GM21528 (cell line): Measurements from ENCODE around the gene TNFSF15.
A peak's percentile ranks its signal among the peaks of the same experiment; 100 is the strongest.

Experiments used
- ATAC-seq: cut with Tn5 transposase; IDR thresholded peaks from one replicate; pipeline ENCODE4 v1.9.1; 2021; ENCODE audit warnings: mild to moderate bottlenecking, moderate library complexity; ENCODE audit not compliant: unreplicated experiment, low FRiP score

The TNFSF15 gene

DNA sequence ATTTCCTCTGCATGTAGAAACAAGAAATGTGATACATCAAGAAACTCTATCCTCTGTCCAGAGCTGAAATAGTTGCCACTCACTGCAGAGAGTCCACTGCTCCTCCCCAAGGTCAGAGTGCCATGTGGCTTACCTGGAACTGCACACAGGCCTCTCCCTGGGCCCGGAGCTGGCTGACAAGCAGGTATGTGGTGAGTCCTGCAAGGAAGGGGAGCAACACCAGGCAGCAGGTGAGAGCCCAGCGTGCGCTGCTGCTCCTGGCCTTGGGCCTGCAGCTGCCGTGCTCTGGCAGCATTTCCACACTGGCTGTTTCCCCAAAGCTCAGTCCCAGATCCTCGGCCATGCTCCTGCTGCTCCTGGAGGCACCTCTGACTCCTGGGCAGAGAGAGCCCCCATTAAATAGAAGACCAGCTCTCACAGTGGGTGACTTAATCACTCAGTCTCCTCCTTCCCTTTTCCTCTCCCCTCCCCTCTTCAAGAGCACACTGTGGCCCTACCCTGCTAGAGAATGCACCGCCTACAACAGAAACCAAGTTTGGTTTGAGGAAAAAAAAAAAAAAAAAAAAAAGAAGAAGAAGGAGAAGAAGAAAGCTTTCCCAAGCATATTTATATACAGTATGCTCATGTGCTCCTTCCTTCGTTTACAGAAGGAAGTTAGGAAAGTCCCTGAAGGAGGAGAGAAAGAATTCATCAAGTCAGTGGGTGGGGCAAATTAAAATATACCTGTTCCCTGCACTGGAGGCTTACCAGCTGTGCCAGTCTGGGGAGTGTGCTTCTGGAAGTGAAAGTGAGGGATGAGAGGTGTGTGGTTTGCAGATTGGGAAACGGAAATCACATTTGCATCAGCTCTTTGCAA lies at the start of gene TNFSF15:
Gene TNFSF15, minus strand, starts transcription at position 370 of the 856 bp plus-strand sequence. Its CDS starts 27 bp downstream, at position 343.
- peak; percentile 98 for ATAC-seq

DNA sequence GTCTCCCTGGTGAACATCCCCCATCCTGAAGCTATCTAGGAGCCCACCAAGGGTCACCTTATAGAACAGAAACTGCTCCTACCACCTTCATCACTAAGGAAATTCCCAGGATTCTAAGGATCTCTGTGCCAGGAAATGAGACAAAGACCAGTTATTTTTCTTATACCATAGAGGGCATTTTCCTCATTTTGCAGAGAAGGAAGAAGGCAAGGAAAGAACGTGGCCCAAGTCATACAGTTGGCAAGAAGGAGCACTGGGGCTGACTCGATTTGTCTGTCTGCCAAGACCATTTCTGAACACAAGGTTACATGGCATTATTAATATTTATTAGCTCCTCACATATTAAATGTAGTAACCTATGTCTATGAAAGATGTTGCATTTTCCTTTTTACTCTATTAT lies 49.6 kb upstream of the TNFSF15 start:
- ATAC-seq, result no peak

DNA sequence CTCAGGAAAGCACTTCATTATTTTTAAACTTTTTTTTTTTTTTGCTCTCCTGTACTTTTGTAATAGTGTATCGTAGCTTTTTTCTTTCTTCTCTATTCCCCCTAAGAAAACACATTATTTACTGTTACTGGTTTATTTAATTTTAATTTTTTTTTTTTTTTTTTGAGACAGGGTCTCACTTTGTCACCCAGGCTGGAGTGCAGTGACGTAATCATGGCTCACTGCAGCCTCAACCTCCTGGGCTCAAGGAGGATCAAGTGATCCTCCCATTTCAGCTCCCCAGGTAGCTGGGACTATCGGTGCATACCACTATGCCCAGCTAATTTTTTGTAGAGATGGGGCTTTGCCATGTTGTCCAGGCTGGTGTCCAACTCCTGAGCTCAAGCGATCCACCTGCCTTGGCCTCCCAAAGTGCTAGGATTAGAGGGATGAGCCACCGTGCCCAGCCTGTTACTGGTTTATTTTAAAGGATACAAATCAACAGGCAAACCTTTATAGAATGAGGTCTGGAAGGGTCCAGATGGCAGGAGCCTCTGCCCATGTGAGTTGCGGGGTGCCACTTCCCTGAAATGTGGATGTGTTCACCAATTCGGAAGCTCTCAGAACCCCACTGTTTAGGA lies 49.0 kb upstream of the TNFSF15 start:
- ATAC-seq, result no peak

DNA sequence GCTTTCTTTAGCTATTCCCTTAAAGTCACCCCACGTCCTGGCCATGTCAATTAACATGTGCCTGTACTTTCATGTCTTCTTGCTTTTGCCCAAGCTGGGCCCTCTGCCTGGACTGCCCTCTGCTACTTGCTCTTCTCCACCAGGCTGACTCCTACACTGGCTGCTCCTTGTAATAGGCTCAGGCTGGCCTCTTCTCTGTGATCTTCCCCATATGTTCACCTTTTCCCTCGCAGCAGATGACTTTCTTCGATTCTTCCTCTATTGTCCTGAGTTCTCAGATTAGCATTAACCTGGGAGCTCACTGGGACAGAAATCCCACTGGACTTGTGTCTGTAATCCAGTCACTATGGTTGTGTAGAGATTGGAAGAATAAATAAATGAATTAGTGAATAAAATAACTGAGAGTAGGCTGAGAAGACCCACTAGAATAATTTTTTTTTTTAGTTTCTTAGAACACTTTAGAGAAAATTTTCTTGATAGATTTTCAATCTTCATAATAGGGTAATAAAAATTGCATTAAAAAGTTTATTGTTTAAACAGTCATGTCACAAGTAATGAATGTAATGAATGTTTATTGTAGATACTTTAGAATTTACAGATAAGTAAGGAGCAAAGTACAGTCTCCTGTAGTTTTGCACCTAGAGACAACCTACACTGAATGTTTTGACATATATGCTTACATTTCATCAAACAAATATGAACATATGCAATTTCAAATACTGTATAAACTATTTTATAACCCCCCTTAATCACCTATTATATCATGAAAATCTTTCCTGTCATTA lies 47.4 kb upstream of the TNFSF15 start:
- no peak for ATAC-seq

DNA sequence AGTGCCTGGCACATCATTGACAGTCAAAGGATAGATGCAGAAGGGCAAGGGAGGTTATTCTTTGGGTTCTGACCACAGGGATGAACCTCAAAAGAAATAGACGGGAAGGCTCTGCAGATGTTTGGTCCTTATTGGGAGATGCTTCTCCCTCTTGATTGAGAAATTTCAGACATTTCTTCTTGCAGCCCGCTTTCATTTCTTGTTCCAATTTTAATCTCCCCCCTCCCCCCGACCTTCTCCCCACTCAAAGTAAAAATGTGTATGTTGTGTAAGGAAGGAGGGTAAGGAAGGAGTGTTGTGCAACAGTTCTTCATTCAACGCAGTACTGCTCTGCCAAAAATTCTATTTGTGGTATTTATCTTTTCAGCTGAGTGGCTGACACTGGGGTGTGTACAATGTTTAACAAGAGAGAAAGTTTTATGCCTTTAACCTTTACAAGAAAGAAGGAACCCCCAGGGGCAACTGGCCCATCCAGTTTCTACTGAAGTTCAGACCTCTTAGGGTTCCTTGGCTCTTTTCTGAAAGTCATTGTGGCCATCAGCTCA lies 46.3 kb upstream of the TNFSF15 start:
- no peak for ATAC-seq

DNA sequence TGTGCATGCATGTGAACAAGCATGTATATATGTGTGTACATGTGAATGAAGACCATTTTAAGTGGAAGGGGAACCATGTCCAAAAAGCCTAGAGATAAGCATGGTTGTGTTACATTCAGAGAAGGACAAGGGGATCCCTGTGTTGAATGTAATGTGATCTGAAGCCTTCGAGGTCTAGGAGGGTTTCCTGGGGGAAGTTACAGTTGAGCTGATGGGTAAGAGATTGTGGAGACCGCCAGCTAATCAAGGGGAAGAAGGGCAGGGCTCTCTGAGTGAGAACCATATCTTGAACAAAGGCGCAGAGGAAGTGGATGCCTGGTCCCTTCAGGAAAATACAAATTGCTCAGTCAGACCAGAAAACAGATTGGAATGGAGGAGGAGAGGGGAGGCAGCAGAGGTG lies 45.5 kb upstream of the TNFSF15 start:
- ATAC-seq, result no peak

DNA sequence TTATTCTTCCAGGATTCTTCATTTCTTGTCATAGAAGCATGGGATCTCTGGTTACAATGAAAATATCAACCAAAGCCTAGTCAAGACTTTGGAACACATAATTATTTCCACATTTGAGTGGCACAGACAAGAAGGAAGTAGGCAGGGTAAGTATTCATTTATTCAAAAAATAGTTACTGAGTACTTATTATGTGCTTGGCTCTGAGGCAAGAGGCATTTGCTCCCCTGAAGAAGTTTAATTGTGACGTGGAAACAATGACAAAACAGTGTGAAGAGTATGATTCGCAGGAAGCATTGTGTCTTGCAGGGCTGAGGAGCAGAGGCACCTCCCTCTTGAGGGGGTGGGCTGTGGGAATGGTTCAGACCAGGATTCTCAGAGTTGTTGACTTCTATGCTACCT lies 45.0 kb upstream of the TNFSF15 start:
- ATAC-seq, result no peak

DNA sequence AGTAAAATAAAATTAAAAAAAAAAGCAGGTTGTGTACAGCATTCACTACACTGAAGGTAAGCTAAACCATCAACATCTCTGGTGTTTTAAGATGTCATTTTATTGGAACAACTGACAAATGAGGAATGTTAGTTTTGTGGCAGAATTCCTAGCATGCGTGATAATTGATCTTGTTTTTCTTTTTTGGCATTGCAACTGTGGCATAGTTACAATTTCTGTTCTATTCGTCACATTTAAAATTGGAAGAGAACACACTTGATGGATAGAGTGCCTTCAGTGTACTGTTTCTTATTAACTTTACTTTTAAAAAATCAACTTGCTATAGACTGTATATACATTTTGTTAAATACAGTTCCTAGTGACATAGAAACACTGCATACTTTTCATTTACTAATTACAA lies 43.6 kb upstream of the TNFSF15 start:
- ATAC-seq, result no peak

DNA sequence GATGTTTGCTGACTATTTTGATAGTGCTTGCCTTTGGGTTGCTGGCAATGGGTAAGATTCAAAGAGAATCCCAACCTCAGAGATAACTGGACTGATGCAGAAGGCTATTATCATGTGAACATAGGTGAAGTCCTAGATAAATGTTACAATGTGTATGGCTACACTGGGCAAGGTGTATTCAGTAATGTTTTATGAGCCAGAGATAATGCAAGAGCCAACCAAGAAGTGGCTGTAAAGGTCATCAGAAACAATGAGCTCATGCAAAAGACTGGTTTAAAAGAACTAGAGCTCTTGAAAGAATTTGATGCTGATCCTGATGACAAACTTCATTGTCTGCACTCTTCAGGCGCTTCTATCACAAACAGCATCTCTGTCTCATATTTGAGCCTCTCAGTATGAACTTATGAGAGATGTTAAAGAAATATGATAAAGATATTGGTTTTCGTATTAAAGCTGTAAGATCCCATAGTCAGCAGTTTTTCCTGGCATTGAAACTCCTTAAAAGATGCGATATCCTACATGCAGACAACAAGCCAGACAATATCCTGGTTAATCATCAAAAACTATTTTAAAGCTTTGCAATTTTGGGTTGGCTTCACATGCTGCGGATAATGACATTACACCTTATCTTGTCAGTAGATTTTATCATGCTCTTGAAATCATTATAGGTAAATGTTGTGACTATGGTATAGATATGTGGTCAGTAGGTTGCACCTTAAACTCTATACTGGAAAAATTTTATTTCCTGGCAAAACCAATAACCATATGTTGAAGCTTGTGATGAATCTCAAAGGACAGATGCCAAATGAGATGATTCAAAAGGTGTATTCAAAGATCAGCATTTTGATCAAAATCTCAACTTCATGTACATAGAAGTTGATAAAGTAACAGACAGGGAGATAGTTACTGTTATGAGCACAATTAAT lies 41.9 kb upstream of the TNFSF15 start:
- ATAC-seq, result no peak

DNA sequence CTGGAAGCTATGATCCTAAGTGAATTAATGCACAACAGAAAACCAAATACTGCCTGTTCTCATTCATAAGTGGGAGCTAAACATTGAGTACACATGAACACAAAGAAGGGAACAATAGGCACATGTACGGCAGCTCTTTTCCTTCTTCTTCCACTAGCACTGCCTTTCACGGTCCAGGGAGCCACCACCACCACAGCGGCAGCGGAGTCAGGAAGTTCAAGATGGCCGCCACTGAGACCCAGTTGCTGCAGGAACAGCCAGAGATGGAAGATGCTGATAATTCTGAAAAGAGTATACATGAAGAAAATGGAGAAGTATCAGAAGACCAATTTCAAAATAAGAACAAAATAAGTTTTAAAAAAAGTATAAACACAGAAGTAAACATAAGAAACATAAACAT lies 39.5 kb upstream of the TNFSF15 start:
- ATAC-seq, result no peak

DNA sequence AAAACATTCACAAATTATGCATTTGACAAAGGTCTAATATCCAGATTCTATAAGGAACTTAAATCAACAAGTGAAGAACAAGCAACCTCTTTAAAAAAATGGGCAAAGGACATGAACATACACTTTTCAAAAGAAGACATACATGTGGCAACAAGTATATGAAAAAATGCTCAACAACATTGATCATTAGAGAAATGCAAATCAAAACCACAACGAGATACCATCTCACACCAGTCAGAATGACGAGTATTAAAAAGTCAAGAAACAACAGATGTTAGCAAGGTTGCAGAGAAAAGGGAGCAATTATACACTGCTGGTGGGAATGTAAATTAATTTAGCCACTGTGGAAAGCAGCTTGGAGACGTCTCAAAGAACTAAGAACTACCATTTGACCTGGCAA lies 38.9 kb upstream of the TNFSF15 start:
- ATAC-seq, result no peak

DNA sequence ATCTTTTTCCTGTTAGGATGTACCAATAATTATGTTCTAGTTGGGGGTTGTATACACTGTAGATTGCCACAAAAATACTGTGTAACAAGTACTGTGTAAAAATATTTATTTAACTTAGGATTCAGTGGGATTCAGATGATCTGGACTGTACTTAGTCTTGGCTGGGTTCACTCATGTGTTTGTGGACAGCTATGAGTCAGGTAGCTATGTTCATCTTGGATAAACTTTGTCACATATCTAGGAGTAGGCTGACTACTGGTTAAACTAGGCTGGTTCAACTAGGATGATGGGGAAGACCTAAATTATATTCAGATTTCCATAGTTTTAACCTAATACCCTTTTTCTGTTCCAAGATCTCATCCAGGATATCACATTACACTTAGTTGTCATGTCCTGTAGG lies 32.1 kb upstream of the TNFSF15 start:
- no peak for ATAC-seq

DNA sequence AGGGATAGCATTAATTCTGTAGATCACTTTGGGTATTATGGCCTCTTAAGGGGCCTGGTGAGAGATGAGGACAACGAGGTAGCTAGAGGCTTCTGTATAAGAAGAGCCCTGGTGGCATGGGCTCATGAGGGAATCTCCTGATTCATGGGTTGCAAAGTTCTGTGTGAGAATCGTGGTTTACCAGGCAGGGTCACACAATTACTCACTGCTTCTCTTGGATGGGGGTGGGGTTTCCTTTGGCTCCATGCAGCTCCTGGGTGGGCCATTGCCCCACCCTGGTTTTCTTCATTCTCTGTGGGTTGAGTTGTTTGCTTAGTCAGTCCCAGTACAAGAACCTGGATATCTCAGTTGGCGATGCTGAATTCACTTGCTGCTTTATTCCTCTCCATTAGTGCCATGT lies 30.9 kb upstream of the TNFSF15 start:
- ATAC-seq, result no peak

DNA sequence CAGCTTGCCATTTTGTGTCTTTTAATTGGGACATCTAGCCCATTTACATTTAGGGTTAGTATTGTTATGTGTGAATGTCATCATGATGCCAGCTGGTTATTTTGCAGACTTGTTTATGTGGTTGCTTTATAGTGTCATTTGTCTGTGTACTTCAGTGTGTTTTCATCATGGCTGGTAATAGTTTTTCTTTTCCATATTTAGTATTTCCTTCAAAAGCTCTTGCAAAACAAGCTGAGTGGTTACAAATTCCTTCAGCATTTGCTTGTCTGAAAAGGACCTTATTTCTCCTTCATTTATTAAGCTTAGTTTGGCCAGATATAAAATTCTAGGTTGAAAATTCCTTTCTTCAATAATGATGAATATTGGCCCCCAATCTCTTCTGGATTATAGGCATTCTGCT lies 28.5 kb upstream of the TNFSF15 start:
- no peak for ATAC-seq

DNA sequence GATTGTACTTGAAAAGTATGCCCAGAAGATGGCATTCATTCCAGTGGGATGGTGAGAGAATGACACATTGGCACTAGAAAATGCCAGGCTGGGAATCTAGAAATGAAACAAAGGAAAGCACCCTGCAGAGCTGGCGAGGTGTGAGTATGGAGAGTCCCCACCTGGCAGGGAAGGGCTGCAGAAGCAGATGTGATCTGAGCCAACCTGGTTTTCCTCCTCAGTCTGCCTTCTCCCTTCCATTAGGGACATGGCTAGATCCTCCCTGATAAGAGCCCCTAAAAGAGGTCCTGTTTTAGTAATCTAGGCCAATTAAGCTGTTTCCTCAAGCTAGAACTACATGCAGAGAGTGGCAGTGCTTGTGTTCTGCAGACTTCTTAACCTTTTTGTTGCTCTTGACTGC lies 24.7 kb upstream of the TNFSF15 start:
- no peak for ATAC-seq

DNA sequence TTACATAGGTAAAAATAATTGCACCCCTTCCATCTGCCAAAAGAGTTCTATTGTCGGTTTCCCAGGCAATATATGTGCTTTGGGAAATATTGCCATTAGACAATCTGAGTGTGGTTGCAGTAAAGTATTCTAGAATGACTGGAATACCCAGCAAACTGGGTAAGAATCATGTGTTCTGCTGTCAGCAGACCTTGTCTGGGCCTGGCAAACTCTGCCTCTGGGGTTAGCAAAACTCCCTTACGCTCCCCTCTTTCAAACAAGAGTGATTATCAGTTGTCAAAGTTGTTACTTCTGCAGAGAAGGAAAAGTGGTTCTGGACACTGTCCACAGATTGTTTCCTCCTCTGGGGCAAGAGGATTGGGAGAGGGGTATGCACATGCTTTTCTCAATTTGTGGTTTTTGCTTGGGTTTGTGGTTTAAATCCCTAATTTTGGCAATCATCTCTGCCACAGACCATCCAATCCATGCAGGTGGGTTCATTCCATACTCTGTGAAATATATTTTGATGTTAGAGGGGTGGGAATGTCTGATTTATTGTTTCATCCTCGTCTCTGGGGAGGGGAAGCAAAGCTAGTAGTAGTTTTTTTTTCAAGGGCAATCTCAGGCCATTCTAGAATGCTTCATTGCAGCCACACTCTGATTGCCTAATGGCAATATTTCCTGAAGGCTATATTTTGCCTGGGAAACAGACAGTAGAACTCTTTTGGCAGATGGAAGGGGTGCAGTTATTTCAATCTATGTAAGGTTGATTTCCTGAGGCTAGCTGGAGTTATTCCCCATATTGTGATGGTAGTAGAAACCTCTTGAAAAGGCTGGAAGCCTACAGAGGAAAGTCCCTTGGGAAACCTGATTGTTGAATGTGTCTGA lies 24.0 kb upstream of the TNFSF15 start:
- no peak for ATAC-seq

DNA sequence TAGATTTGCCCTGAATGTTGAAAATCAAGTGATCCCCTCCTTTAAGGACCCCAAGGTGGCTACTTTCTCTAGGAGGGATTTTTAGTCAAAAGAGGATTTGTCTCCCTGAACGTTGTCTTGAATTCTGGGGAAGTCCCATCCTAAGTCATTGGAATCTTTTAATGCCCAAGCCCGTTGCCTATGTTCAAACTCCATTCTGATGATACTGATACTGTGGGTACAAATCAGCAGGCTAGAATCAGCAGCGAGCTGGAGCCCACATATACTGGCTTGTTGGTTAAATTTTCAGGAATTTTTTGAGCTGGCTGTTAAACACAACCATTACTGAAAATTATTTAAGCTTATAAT lies 22.4 kb upstream of the TNFSF15 start:
- ATAC-seq, result no peak

DNA sequence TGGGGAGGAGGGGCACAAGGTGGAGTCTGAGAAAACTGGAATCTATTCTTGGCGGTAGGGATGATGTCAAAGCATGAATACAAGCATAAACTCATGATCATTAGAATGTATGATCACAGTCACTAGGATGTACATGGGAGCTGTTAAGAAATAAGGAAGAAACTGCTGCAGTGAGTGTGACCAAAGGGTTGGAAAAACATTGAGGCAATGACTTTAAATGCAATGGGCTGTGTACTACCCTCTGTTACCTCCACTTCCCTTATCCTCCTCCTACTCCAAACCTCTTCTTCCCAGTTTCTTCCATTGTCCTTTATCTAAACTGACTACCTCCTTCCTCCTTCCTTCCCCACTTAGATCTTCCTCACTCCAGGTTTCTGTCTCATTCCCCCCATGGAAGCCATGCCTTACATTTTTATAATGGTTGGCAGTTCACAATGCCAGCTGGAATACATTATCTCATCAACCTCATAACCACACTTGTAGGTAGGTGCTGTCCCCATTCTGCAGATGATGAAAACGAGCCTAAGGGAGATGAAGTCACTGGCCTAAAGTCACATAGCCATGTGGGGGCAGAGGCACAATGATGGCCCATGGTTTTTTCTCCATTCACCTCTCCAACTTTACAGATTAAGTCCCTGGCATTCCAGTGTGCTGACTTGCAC lies 21.9 kb upstream of the TNFSF15 start:
- no peak for ATAC-seq

DNA sequence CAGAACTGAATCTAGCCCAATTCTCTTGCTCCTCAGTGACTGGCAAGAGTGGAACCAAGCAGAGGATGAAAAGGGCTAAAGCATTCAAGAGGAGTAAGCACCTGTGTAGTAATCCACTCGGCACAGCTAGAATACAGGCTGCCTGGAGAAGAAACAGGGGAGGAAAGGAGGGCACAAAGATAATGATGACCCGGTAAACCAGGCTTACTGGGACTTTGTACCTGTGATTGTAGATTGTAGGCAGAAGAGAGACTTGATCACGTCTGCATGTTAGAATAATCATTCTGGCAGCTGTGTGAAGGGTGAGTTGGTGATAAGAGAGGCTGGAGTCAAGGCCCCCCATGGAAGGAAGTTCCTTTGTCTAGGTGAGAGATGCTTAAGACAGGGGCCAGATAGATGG lies 20.6 kb upstream of the TNFSF15 start:
- ATAC-seq, result no peak
